Breast epithelium (tissue), 4 donors: Measurements from ENCODE around the gene CYTH3. TPM values are rescaled to one million over a fixed set of nuclear protein-coding genes. Genes with fewer than 3 reads are reported as not detected.

Source experiments
- DNase-seq, 2 donors: peaks; one replicate each; pipeline ENCODE4 v3.0.0-alpha.2; 2019; ENCODE audit warnings: low spot score in 2 of 2
- H3K27ac ChIP-seq, 2 donors: fragments of 200-600 bp; sonication (generic) in 1 of 2; one replicate each; pipeline ENCODE4 v1.5.1; 2016 to 2019; ENCODE audit warnings: mild to moderate bottlenecking in 1 of 2
- H3K27me3 ChIP-seq, 2 donors: fragments of 200-600 bp; sonication (generic) in 1 of 2; one replicate each; pipeline versions ENCODE4 v1.5.1 to v1.6.0; 2017 to 2019; ENCODE audit warnings: control low read depth in 1 of 2, mild to moderate bottlenecking in 1 of 2
- H3K36me3 ChIP-seq: fragments of 200-600 bp; one replicate; pipeline ENCODE4 v1.5.1; 2019
- H3K4me1 ChIP-seq, 2 donors: fragments of 200-600 bp; sonication (generic); one replicate each; pipeline ENCODE4 v1.5.1; 2016 to 2019; ENCODE audit warnings: control low read depth in 1 of 2
- H3K4me3 ChIP-seq, 3 donors: fragments of 200-600 bp; sonication (generic); 1 replicate in 2 of 3; 2 replicates in 1 of 3; pipeline ENCODE4 v1.5.1; 2016 to 2019; ENCODE audit warnings: mild to moderate bottlenecking in 3 of 3, moderate library complexity in 2 of 3
- H3K9me3 ChIP-seq, 2 donors: fragments of 200-600 bp; sonication (generic) in 1 of 2; one replicate each; pipeline ENCODE4 v1.5.1; 2016 to 2019; ENCODE audit warnings: control low read depth in 1 of 2
- CTCF ChIP-seq, 3 donors: fragments of 450-650 bp; IDR thresholded peaks; one replicate each; pipeline ENCODE4 v1.5.1; 2016 to 2017; ENCODE audit warnings: antibody characterized with exemption in 3 of 3, mild to moderate bottlenecking in 3 of 3, moderate library complexity in 3 of 3
- POLR2A ChIP-seq: fragments of 450-650 bp; IDR thresholded peaks from one replicate; pipeline ENCODE4 v1.6.1; 2016; ENCODE audit warnings: antibody characterized with exemption, mild to moderate bottlenecking, moderate library complexity
- POLR2AphosphoS5 ChIP-seq, 3 donors: sonication (generic); formaldehyde crosslinking; IDR thresholded peaks; one replicate each; pipeline ENCODE4 v1.6.1; 2017; ENCODE audit warnings: antibody characterized with exemption in 3 of 3
- intact Hi-C: fragments of 100-400 bp; cut with DNase I; formaldehyde crosslinking; loops from one replicate; pipeline ENCODE4 v1.15.1; 2023; ENCODE audit warnings: low total_unique reads
- total RNA-seq, 3 donors: library from RNA; depleted of rRNA; stranded (reverse); fragments of >200 nt; gene quantifications; one replicate each; pipeline ENCODE4 v1.1.0, GENCODE V29; 2016

CYTH3 gene
- total RNA-seq, 3 donors from 2014 or later = 23.6 to 46.4 (median 33.4) TPM

- Histone ChIP-seq H3K4me1 (no peaks in the 10 kb centered on the region), H3K27ac (no peak overlapping the region), H3K27me3 (no peaks in the 10 kb centered on the region), H3K4me3 (no peak overlapping the region), H3K9me3 (no peaks in the 10 kb centered on the region), H3K36me3 (peaks cover 14% of the 10 kb centered on the region)
- no peak for DNase-seq
- TF ChIP-seq POLR2AphosphoS5 (IDR thresholded peaks at IDR 0.05) = no peak
- TF ChIP-seq POLR2A = no peak
- TF ChIP-seq CTCF (IDR thresholded peaks at IDR 0.05) = no peak
- intact Hi-C loops = no loop called here
These were observed 135.9 kb downstream of the CYTH3 start for GRCh38 chr7:6136475-6136874.

GRCh38 chr7:6133249-6133648 is 139.2 kb downstream of the CYTH3 start:
- H3K9me3 ChIP-seq = no peaks in the 10 kb centered on the region
- no peak for DNase-seq
- no peak overlapping the region for H3K27ac ChIP-seq
- no peak overlapping the region for H3K4me3 ChIP-seq
- H3K4me1 ChIP-seq = no peaks in the 10 kb centered on the region
- H3K36me3 ChIP-seq = no peaks in the 10 kb centered on the region
- intact Hi-C loops = no loop called here
- H3K27me3 ChIP-seq = no peaks in the 10 kb centered on the region
- no peak for TF ChIP-seq CTCF (IDR thresholded peaks at IDR 0.05)
- no peak for TF ChIP-seq POLR2A
- no peak for TF ChIP-seq POLR2AphosphoS5 (IDR thresholded peaks at IDR 0.05)

- TF ChIP-seq POLR2AphosphoS5 (IDR thresholded peaks at IDR 0.05) (no peak), POLR2A (no peak), CTCF (IDR thresholded peaks at IDR 0.05) (no peak)
- Histone ChIP-seq H3K27me3 (no peaks in the 10 kb centered on the region), H3K36me3 (no peaks in the 10 kb centered on the region), H3K4me3 (no peak overlapping the region), H3K9me3 (no peaks in the 10 kb centered on the region), H3K27ac (no peak overlapping the region), H3K4me1 (no peaks in the 10 kb centered on the region)
- intact Hi-C loops = no loop called here
- DNase-seq = no peak
These were observed 142.3 kb downstream of the CYTH3 start for GRCh38 chr7:6130007-6130587.

GRCh38 chr7:6128205-6128604 is 144.2 kb downstream of the CYTH3 start:
- H3K9me3 ChIP-seq = no peaks in the 10 kb centered on the region
- intact Hi-C loops = no loop called here
- no peak overlapping the region for H3K4me3 ChIP-seq
- no peaks in the 10 kb centered on the region for H3K27me3 ChIP-seq
- TF ChIP-seq CTCF (IDR thresholded peaks at IDR 0.05) = no peak
- TF ChIP-seq POLR2A = no peak
- TF ChIP-seq POLR2AphosphoS5 (IDR thresholded peaks at IDR 0.05) = no peak
- no peaks in the 10 kb centered on the region for H3K4me1 ChIP-seq
- H3K27ac ChIP-seq = no peak overlapping the region
- DNase-seq = no peak
- H3K36me3 ChIP-seq = no peaks in the 10 kb centered on the region

GRCh38 chr7:6127110-6127490 is 145.3 kb downstream of the CYTH3 start:
- intact Hi-C loops = no loop called here
- no peaks in the 10 kb centered on the region for H3K36me3 ChIP-seq
- TF ChIP-seq CTCF (IDR thresholded peaks at IDR 0.05) (no peak), POLR2AphosphoS5 (IDR thresholded peaks at IDR 0.05) (no peak), POLR2A (no peak)

More at GRCh38 chr7:6127110-6127490, 145.3 kb downstream of the CYTH3 start:
- DNase-seq = no peak
- Histone ChIP-seq H3K4me1 (no peaks in the 10 kb centered on the region), H3K27me3 (no peaks in the 10 kb centered on the region), H3K9me3 (no peaks in the 10 kb centered on the region), H3K4me3 (no peak overlapping the region), H3K27ac (no peak overlapping the region)
